Left ventricle myocardium inferior (tissue), 1 donor: ENCODE measurements around the gene NUP98. TPM values are rescaled to one million over a fixed set of nuclear protein-coding genes. Genes with fewer than 3 reads are reported as not detected.
"Not testable (repeated sequence)": the region's sequence is repeated elsewhere in the genome, so short reads cannot be mapped to it uniquely, and the experiment has no call there.

Experiments
- DNase-seq: peaks from one replicate; pipeline ENCODE4 v3.0.0-alpha.2; 2020
- H3K27ac ChIP-seq: fragments of 200-600 bp; replicated peaks from 2 replicates; pipeline ENCODE4 v1.8.0; 2021
- H3K27me3 ChIP-seq: fragments of 200-600 bp; 2 replicates; pipeline ENCODE4 v1.8.0; 2021; ENCODE audit warnings: low read depth
- H3K36me3 ChIP-seq: fragments of 200-600 bp; 2 replicates; pipeline ENCODE4 v1.8.0; 2021
- H3K4me1 ChIP-seq: fragments of 200-600 bp; 2 replicates; pipeline ENCODE4 v1.8.0; 2021
- H3K4me3 ChIP-seq: fragments of 200-600 bp; 2 replicates; pipeline ENCODE4 v1.8.0; 2021; ENCODE audit warnings: mild to moderate bottlenecking, moderate library complexity
- H3K9me3 ChIP-seq: fragments of 200-600 bp; replicated peaks from 2 replicates; pipeline ENCODE4 v1.8.0; 2021
- CTCF ChIP-seq: fragments of 200-600 bp; IDR thresholded peaks from 2 replicates; pipeline ENCODE4 v1.8.0; 2021; ENCODE audit warnings: antibody characterized with exemption, mild to moderate bottlenecking, borderline replicate concordance
- intact Hi-C: fragments of 100-400 bp; cut with micrococcal nuclease; formaldehyde crosslinking; loops from one replicate; pipeline ENCODE4 v1.11.0; 2022
- total RNA-seq: library from RNA; stranded (reverse); fragmentation: NEBNext Ultra II Directional; extraction: Animal tissue kit (Norgen Biotek cat#: 25700); gene quantifications from one replicate; pipeline ENCODE4 v1.2.1, GENCODE V29; 2021
- donor health status: DM: no; HTN: yes; CAD: no; lungs with severe emphysema.

The NUP98 gene
- total RNA-seq, 1 donor from 2014 or later = 37.3 TPM

- peaks cover 2% of the 10 kb centered on the region for H3K36me3 ChIP-seq
- no peaks in the 10 kb centered on the region for H3K27me3 ChIP-seq
- H3K4me3 ChIP-seq = no peak overlapping the region
- H3K27ac ChIP-seq = no peak overlapping the region
- intact Hi-C loops = no loop called here
- no peaks in the 10 kb centered on the region for H3K9me3 ChIP-seq
- H3K4me1 ChIP-seq = peaks cover 2% of the 10 kb centered on the region
- no peak for TF ChIP-seq CTCF
- DNase-seq = no peak
Observed at GRCh38 chr11:3660960-3661359, 136.4 kb downstream of the NUP98 start.

GRCh38 chr11:3659595-3660515 lies 137.5 kb downstream of the NUP98 start:
- Histone ChIP-seq H3K27me3 (no peaks in the 10 kb centered on the region), H3K36me3 (no peaks in the 10 kb centered on the region), H3K4me3 (no peak overlapping the region), H3K9me3 (no peaks in the 10 kb centered on the region), H3K4me1 (no peaks in the 10 kb centered on the region), H3K27ac (no peak overlapping the region)
- TF ChIP-seq CTCF = no peak
- intact Hi-C loops = no loop called here
- no peak for DNase-seq

GRCh38 chr11:3658252-3658651 lies 139.1 kb downstream of the NUP98 start:
- Histone ChIP-seq H3K4me1 (no peaks in the 10 kb centered on the region), H3K27me3 (no peaks in the 10 kb centered on the region), H3K9me3 (no peaks in the 10 kb centered on the region), H3K36me3 (no peaks in the 10 kb centered on the region), H3K27ac (no peak overlapping the region), H3K4me3 (no peak overlapping the region)
- TF ChIP-seq CTCF = no peak
- intact Hi-C loops = no loop called here
- no peak for DNase-seq

GRCh38 chr11:3657331-3657730 lies 140.0 kb downstream of the NUP98 start:
- DNase-seq, H3K4me1 ChIP-seq, H3K27ac ChIP-seq, H3K9me3 ChIP-seq, H3K36me3 ChIP-seq, intact Hi-C loops, H3K27me3 ChIP-seq, H3K4me3 ChIP-seq: not testable (repeated sequence)

- no peaks in the 10 kb centered on the region for H3K36me3 ChIP-seq
- no peak overlapping the region for H3K4me3 ChIP-seq
- no peak overlapping the region for H3K27ac ChIP-seq
- H3K27me3 ChIP-seq = no peaks in the 10 kb centered on the region
- TF ChIP-seq CTCF = no peak
- no peaks in the 10 kb centered on the region for H3K9me3 ChIP-seq
- H3K4me1 ChIP-seq = no peaks in the 10 kb centered on the region
- no peak for DNase-seq
- intact Hi-C loops = no loop called here
Observed at GRCh38 chr11:3655547-3655946, 141.8 kb downstream of the NUP98 start.

- H3K4me1 ChIP-seq, H3K9me3 ChIP-seq, H3K36me3 ChIP-seq, H3K4me3 ChIP-seq, intact Hi-C loops, H3K27ac ChIP-seq, H3K27me3 ChIP-seq, DNase-seq: not testable (repeated sequence)
Observed at GRCh38 chr11:3652514-3652913, 144.8 kb downstream of the NUP98 start.

GRCh38 chr11:3649374-3649773 lies 148.0 kb downstream of the NUP98 start:
- H3K9me3 ChIP-seq, H3K27me3 ChIP-seq, DNase-seq, intact Hi-C loops, H3K27ac ChIP-seq, H3K36me3 ChIP-seq, H3K4me3 ChIP-seq: not testable (repeated sequence)
- peaks cover 15% of the 10 kb centered on the region for H3K4me1 ChIP-seq

GRCh38 chr11:3648843-3649242 lies 148.5 kb downstream of the NUP98 start:
- H3K36me3 ChIP-seq, H3K4me3 ChIP-seq, DNase-seq, H3K27ac ChIP-seq, H3K9me3 ChIP-seq, intact Hi-C loops, H3K27me3 ChIP-seq: not testable (repeated sequence)
- peaks cover 20% of the 10 kb centered on the region for H3K4me1 ChIP-seq
